ENCODE results near the gene TUBAL3.

The TUBAL3 gene

DNA sequence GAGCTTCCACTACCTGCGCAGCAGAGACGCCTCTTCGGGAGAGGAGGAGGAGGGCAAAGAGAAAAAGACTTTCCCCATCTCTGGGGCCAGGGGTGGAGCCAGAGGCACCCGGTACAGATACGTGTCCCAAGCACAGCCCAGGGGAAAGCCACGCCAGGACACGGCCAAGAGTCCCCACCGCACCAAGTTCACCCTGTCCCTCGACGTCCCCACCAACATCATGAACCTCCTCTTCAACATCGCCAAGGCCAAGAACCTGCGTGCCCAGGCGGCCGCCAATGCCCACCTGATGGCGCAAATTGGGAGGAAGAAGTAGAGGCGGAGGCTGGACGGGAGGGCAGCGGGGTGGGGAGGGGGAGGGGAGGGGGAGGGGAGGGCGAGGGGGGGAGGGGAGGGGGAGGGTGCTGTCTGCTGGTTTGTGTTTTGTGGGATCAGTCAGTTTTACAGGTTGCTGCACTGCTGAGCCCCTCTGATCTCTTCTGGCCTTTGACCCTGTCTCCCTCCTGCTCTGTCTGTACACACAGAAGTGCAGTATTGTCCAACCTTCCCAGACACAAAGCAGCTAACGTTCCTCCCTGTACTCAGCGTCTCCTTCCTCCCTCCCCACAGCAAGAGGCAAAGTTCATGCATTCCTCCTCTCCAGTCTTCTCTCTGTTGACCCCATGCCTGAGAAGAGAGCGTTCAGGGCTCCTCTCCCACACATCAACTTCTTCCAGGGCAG is 30.6 kb downstream of the TUBAL3 start:
- FAIRE-seq = no peak

- FAIRE-seq = no peak
These were observed 31.3 kb downstream of the TUBAL3 start for GRCh38 chr10:5373307-5373706.

GRCh38 chr10:5370493-5371352 is 33.9 kb downstream of the TUBAL3 start:
- FAIRE-seq = no peak

DNA sequence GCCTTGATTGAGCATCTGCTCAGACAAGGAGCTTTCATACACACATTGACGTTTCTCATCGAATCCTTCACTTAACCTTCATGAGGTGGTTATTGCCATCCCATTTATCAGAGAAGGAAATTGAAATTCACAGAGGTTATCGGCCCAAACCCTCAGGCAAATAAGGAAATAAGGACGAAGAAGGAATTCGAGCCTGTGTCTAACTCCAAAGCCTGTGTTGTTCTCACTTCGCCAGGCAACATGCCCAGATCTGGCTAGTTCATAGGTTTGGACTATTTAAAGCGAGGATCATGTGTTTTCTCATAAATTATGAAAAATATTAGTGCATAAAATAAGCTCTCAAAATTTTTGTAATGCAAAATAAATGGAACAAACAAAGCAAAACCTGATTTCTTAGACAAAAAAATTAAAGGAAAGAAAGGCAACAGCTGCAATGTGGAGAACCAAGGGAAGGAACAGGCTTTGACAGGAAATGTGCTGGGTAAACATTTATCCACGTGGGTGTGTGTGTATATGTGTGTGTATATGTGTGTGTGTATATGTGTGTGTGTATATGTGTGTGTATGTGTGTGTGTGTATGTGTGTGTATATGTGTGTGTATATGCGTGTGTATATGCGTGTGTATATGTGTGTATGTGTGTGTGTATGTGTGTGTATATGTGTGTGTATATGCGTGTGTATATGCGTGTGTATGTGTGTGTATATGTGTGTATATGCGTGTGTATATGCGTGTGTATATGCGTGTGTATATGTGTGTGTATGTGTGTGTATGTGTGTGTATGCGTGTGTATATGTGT is 35.1 kb downstream of the TUBAL3 start:
- FAIRE-seq = no peak

GRCh38 chr10:5365928-5366327 is 38.7 kb downstream of the TUBAL3 start:
- FAIRE-seq = no peak

DNA sequence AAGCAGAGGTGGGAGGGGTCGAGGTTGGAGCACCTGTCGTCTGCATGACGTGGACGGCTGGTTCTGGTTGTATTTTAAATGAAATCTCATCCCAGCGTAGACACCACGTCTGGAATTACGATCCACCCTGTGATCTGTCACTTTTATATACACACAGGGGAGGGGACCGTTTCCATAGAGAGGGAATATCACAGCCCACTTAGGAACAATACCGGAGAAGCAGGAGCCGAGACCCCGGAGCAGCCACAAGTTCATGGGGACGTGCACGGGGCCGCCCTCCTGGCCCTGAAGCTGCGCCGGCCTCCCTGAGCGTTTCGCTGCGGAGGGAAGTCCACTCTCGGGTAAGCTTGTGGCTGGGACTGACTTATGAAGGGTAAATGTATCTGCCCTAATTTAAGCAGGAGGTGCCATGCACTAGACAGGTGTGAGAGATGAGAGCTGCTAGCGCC is 39.7 kb downstream of the TUBAL3 start, which contains the start of gene UCN3:
TSS of gene UCN3 (plus strand) at position 77 of the 449 bp plus-strand sequence. CDS start 8,755 bp downstream, outside the sequence.
- no peak for FAIRE-seq

DNA sequence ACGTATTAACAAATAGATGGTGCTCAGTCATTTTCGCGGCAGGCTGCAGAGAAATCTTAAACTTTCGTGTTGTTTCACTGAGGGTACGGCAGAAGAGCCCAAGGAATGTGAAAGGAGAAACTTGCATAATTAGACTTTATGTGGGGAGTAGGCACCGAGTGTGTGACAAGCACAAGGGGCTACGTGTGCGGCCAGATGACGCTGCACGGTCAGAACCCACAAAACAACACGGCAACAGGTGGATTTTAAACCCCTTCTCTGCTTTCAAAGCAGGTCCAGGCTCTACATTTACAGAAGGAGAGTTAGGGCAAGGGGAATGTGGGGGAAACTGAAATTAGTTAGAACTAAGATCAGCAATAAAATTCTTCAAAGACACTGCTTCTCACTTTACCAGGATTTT is 40.3 kb downstream of the TUBAL3 start:
- FAIRE-seq = no peak

GRCh38 chr10:5362873-5363272 is 41.8 kb downstream of the TUBAL3 start:
- FAIRE-seq = no peak

- no peak for FAIRE-seq
These were observed 42.7 kb downstream of the TUBAL3 start for GRCh38 chr10:5361966-5362365.

- FAIRE-seq = peak; percentile 80
These were observed 44.2 kb downstream of the TUBAL3 start for GRCh38 chr10:5360318-5360915.

DNA sequence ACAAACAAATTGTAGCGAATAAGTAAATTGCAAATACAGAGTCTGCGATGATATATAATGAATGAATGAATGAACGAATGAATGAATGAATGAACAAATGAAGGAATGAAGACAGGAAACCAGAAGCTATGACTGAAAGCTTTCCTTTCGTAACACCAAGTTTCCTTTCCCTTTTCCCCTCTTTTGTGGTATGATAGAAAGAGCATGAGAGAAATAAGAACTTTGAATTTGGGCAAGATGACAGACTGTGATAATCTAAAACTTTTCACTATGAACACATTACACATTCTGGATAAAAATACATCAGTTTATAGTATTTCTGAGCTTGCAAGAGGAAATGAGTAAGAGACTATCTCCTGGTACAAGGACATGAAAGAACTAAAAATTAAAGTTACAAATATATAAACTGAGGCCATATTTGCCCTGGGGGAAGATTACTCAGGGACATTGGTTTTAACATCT is 48.3 kb downstream of the TUBAL3 start:
- no peak for FAIRE-seq

GRCh38 chr10:5355594-5356301 is 48.9 kb downstream of the TUBAL3 start:
- no peak for FAIRE-seq

- peak; percentile 72 for FAIRE-seq
These were observed 50.6 kb downstream of the TUBAL3 start for GRCh38 chr10:5354068-5354467.

- FAIRE-seq = no peak
These were observed 55.3 kb downstream of the TUBAL3 start for GRCh38 chr10:5349362-5349761.

DNA sequence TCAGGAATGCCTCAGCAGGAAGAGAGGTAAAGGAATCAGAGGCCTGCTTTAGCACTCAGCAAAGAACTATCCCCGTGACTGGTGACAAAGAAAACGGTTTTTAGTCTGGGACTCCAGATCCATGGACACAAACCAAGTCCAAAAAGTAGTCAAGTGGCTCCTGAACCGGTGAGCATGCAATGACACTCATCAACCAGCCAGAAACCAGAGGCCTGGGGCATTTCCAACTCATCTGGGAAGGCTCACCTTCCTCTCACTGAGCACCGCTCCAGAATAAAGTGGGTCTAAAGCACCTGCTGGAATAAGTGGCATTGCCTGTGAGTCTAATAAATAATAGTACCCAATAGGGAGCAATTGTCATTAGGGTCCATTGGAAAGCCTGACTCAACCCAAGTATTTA is 57.7 kb downstream of the TUBAL3 start:
- no peak for FAIRE-seq

- FAIRE-seq = no peak
These were observed 59.9 kb downstream of the TUBAL3 start for GRCh38 chr10:5344746-5345145.

DNA sequence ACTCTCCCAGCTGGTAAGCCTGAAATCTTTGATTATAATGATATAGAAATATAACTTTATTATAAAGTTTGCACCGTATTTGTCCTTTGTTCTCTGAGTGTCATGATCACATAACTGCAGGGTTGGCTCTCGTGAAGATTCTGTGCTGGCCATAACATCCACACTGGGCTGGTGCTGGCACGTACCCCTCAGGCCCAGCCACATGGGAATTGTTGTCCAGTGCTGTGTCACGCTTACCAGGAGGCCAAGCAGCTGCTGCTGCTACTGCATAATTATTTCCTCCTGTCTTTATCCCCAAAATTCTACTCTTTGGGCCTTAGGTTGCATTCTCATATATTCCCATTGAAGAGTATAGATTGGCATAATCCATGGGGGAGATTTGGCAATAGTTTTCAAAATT is 60.6 kb downstream of the TUBAL3 start:
- FAIRE-seq = no peak

- FAIRE-seq = no peak
These were observed 61.1 kb downstream of the TUBAL3 start for GRCh38 chr10:5343561-5343960.
